ENCODE measurements around the gene AP3B1. TPM values are rescaled to one million over a fixed set of nuclear protein-coding genes. Genes with fewer than 3 reads are reported as not detected.
"Not testable (repeated sequence)": the region's sequence is repeated elsewhere in the genome, so short reads cannot be mapped to it uniquely, and the experiment has no call there.

Gene AP3B1
- total and polyA plus RNA-seq, 4 donors, result 24.7 to 46.4 (median 35.9) TPM

DNA sequence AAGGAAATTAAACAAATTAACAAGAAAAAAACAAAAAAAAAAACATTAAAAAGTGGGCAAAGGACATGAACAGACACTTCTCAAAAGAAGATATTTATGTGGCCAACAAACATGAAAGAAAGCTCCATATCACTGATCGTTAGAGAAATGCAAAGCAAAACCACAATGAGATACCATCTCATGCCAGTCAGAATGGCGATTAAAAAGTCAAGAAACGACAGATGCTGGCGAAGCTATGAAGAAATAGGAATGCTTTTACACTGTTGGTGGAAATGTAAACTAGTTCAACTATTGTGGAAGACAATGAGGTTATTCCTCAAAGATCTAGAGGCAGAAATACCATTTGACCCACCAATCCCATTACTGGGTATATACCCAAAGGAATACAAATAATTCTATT, 223.8 kb downstream of the AP3B1 start:
- not testable (repeated sequence) for H3K4me1 ChIP-seq (ENCODE audit: control insufficient read depth, insufficient read depth, low read length); H3K4me3 ChIP-seq (ENCODE audit: low read depth, low read length); H3K9me3 ChIP-seq (ENCODE audit: control insufficient read depth, insufficient read depth, low read length); H3K27ac ChIP-seq (ENCODE audit: low read depth, low read length); H3K36me3 ChIP-seq (ENCODE audit: control insufficient read depth, insufficient read depth, low read length); H3K27me3 ChIP-seq (ENCODE audit: control insufficient read depth, insufficient read depth, low read length); DNase-seq (ENCODE audit: low read depth in 4 of 6, low spot score in 6 of 6)
- WGBS (ENCODE audit: insufficient coverage), result 100% methylated on average over 1 of the region's 4 CpGs

DNA sequence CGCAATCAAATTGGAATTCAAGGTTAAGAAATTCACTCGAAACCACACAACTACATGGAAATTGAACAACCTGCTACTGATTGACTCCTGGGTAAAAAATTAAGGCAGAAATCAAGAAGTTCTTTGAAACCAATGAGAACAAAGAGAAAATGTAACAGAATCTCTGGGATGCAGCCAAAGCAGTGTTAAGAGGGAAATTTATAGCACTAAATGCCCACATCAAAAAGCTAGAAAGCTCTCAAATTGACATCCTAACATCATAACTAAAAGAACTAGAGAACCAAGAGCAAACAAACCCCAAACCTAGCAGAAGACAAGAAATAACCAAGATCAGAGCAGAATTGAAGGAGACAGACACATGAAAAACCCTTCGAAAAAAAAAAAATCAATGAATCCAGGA, 226.9 kb downstream of the AP3B1 start:
- not testable (repeated sequence) for DNase-seq (ENCODE audit: low read depth in 4 of 6, low spot score in 6 of 6)

DNA sequence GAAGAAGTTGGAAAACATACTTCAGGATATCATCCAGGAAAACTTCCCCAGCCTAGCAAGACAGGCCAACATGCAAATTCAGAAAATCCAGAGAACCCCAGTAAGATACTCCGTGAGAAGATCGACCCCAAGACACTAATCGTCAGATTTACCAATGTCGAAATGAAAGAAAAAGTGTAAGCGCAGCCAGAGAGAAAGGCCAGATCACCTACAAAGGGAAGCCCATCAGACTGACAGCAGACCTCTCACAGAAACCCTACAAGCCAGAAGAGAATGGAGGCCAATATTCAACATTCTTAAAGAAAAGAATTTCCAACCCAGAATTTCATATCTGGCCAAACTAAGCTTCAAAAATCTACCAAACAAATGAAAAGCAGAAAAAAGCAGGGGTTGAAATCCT, 227.8 kb downstream of the AP3B1 start:
- WGBS (ENCODE audit: insufficient coverage), result 100% methylated on average over 4 of the region's 5 CpGs

More for the DNA sequence above, 226.9 kb downstream of the AP3B1 start:
- not testable (repeated sequence) for H3K9me3 ChIP-seq (ENCODE audit: control insufficient read depth, insufficient read depth, low read length); H3K4me1 ChIP-seq (ENCODE audit: control insufficient read depth, insufficient read depth, low read length); H3K27me3 ChIP-seq (ENCODE audit: control insufficient read depth, insufficient read depth, low read length); H3K4me3 ChIP-seq (ENCODE audit: low read depth, low read length); H3K27ac ChIP-seq (ENCODE audit: low read depth, low read length); H3K36me3 ChIP-seq (ENCODE audit: control insufficient read depth, insufficient read depth, low read length)
- no CpG with 5 or more reads among the region's 3 CpGs for WGBS (ENCODE audit: insufficient coverage)

DNA sequence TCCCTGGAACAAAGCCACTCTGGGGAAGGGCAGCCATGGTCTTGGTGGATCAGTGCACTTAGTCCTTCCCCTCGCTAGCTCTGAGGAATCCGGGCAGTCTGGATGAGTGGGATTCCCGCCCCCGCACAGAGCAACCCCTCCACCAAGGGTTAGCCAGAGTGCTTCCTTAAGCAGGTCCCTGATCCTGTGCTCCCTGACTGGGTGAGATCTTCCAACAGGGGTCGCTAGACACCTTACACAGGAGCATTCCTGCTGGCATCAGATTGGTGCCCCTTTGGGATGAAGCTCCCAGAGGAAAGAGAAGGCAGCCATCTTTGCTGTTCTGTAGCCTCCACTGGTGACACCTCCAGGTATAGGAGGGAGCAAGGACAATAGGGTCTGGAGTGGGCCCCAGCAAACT, 228.8 kb downstream of the AP3B1 start:
- H3K36me3 ChIP-seq (ENCODE audit: control insufficient read depth, insufficient read depth, low read length), result no peaks in the 10 kb centered on the region
- no peaks in the 10 kb centered on the region for H3K4me1 ChIP-seq (ENCODE audit: control insufficient read depth, insufficient read depth, low read length)
- H3K27me3 ChIP-seq (ENCODE audit: control insufficient read depth, insufficient read depth, low read length), result no peaks in the 10 kb centered on the region
- peaks cover 4% of the 10 kb centered on the region for H3K9me3 ChIP-seq (ENCODE audit: control insufficient read depth, insufficient read depth, low read length)
- no peak for DNase-seq (ENCODE audit: low read depth in 4 of 6, low spot score in 6 of 6)
- no peak overlapping the region for H3K4me3 ChIP-seq (ENCODE audit: low read depth, low read length)
- WGBS (ENCODE audit: insufficient coverage), result 96% methylated on average over 5 of the region's 5 CpGs
- H3K27ac ChIP-seq (ENCODE audit: low read depth, low read length), result no peak overlapping the region

More for the DNA sequence above, 227.8 kb downstream of the AP3B1 start:
- not testable (repeated sequence) for H3K9me3 ChIP-seq (ENCODE audit: control insufficient read depth, insufficient read depth, low read length); H3K27me3 ChIP-seq (ENCODE audit: control insufficient read depth, insufficient read depth, low read length); H3K4me1 ChIP-seq (ENCODE audit: control insufficient read depth, insufficient read depth, low read length); H3K4me3 ChIP-seq (ENCODE audit: low read depth, low read length); H3K36me3 ChIP-seq (ENCODE audit: control insufficient read depth, insufficient read depth, low read length); DNase-seq (ENCODE audit: low read depth in 4 of 6, low spot score in 6 of 6); H3K27ac ChIP-seq (ENCODE audit: low read depth, low read length)

GRCh38 chr5:78064941-78065472, 229.5 kb downstream of the AP3B1 start:
- Histone ChIP-seq H3K27ac (ENCODE audit: low read depth, low read length) (no peak overlapping the region), H3K9me3 (ENCODE audit: control insufficient read depth, insufficient read depth, low read length) (peaks cover 2% of the 10 kb centered on the region), H3K4me1 (ENCODE audit: control insufficient read depth, insufficient read depth, low read length) (no peaks in the 10 kb centered on the region), H3K36me3 (ENCODE audit: control insufficient read depth, insufficient read depth, low read length) (no peaks in the 10 kb centered on the region), H3K4me3 (ENCODE audit: low read depth, low read length) (no peak overlapping the region), H3K27me3 (ENCODE audit: control insufficient read depth, insufficient read depth, low read length) (no peaks in the 10 kb centered on the region)
- whole genome bisulfite sequencing (ENCODE audit: insufficient coverage), result 91% methylated on average over 10 of the region's 12 CpGs
- DNase-seq (ENCODE audit: low read depth in 4 of 6, low spot score in 6 of 6), result no peak

- DNase-seq (ENCODE audit: low read depth in 4 of 6, low spot score in 6 of 6), result no peak
- no CpG with 5 or more reads among the region's 2 CpGs for WGBS (ENCODE audit: insufficient coverage)
- H3K4me3 ChIP-seq (ENCODE audit: low read depth, low read length), result no peak overlapping the region
- H3K36me3 ChIP-seq (ENCODE audit: control insufficient read depth, insufficient read depth, low read length), result no peaks in the 10 kb centered on the region
- no peak overlapping the region for H3K27ac ChIP-seq (ENCODE audit: low read depth, low read length)
- H3K4me1 ChIP-seq (ENCODE audit: control insufficient read depth, insufficient read depth, low read length), result no peaks in the 10 kb centered on the region
- H3K27me3 ChIP-seq (ENCODE audit: control insufficient read depth, insufficient read depth, low read length), result no peaks in the 10 kb centered on the region
- peaks cover 2% of the 10 kb centered on the region for H3K9me3 ChIP-seq (ENCODE audit: control insufficient read depth, insufficient read depth, low read length)
Observed at GRCh38 chr5:78063495-78063894, 231.0 kb downstream of the AP3B1 start.

GRCh38 chr5:78062645-78063044, 231.9 kb downstream of the AP3B1 start:
- DNase-seq (ENCODE audit: low read depth in 4 of 6, low spot score in 6 of 6), result no peak
- H3K4me1 ChIP-seq (ENCODE audit: control insufficient read depth, insufficient read depth, low read length), result no peaks in the 10 kb centered on the region
- no peaks in the 10 kb centered on the region for H3K27me3 ChIP-seq (ENCODE audit: control insufficient read depth, insufficient read depth, low read length)
- H3K36me3 ChIP-seq (ENCODE audit: control insufficient read depth, insufficient read depth, low read length), result no peaks in the 10 kb centered on the region
- H3K4me3 ChIP-seq (ENCODE audit: low read depth, low read length), result no peak overlapping the region
- no peak overlapping the region for H3K27ac ChIP-seq (ENCODE audit: low read depth, low read length)
- peaks cover 2% of the 10 kb centered on the region for H3K9me3 ChIP-seq (ENCODE audit: control insufficient read depth, insufficient read depth, low read length)
- no CpG with 5 or more reads among the region's 4 CpGs for WGBS (ENCODE audit: insufficient coverage)

DNA sequence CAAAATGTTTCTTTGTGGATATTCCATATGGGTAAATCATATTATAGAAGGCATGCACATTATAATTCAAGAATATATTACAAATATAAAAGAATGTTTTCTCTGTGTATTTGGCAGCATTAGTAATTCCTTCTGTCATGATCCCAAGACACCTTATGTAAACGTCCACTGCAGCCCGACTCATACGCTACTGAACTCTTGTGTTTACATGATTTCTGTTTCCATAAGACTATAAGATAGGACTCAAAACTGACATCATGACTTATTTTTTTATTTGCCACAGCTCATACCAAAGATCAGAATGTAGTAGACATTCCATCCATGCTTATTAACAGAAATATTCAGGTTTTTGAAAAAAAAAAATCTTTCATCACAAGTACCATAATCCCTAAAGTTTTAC, 234.1 kb downstream of the AP3B1 start:
- Histone ChIP-seq H3K36me3 (ENCODE audit: control insufficient read depth, insufficient read depth, low read length) (no peaks in the 10 kb centered on the region), H3K27me3 (ENCODE audit: control insufficient read depth, insufficient read depth, low read length) (no peaks in the 10 kb centered on the region), H3K4me3 (ENCODE audit: low read depth, low read length) (no peak overlapping the region), H3K4me1 (ENCODE audit: control insufficient read depth, insufficient read depth, low read length) (no peaks in the 10 kb centered on the region), H3K27ac (ENCODE audit: low read depth, low read length) (no peak overlapping the region), H3K9me3 (ENCODE audit: control insufficient read depth, insufficient read depth, low read length) (no peaks in the 10 kb centered on the region)
- WGBS (ENCODE audit: insufficient coverage), result no CpG with 5 or more reads among the region's 3 CpGs
- DNase-seq (ENCODE audit: low read depth in 4 of 6, low spot score in 6 of 6), result no peak

DNA sequence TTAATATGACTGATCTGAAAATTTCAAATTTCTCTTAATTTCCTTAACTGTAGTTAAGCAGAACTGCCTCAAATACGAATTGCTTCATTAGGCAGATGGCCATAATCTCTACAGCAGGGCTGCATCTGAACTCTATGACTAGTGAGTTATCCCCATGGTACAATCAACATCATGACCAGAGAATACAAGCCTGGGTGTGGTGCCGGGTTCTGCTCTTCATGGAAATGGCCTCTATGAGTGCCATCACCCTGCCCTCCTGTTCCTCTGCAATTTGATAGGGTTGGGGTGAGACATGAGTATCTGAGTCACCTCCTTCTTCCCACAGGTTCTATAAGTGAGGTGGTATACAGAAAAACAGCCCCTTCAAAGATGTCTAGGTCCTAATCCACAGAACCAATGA, 235.9 kb downstream of the AP3B1 start:
- 100% methylated on average over 1 of the region's 2 CpGs for WGBS (ENCODE audit: insufficient coverage)
- H3K27ac ChIP-seq (ENCODE audit: low read depth, low read length), result no peak overlapping the region
- H3K4me3 ChIP-seq (ENCODE audit: low read depth, low read length), result no peak overlapping the region
- H3K9me3 ChIP-seq (ENCODE audit: control insufficient read depth, insufficient read depth, low read length), result no peaks in the 10 kb centered on the region
- H3K4me1 ChIP-seq (ENCODE audit: control insufficient read depth, insufficient read depth, low read length), result no peaks in the 10 kb centered on the region
- no peaks in the 10 kb centered on the region for H3K36me3 ChIP-seq (ENCODE audit: control insufficient read depth, insufficient read depth, low read length)
- H3K27me3 ChIP-seq (ENCODE audit: control insufficient read depth, insufficient read depth, low read length), result no peaks in the 10 kb centered on the region
- DNase-seq (ENCODE audit: low read depth in 4 of 6, low spot score in 6 of 6), result no peak

GRCh38 chr5:78056901-78057514, 237.5 kb downstream of the AP3B1 start:
- Histone ChIP-seq H3K4me1 (ENCODE audit: control insufficient read depth, insufficient read depth, low read length) (no peaks in the 10 kb centered on the region), H3K4me3 (ENCODE audit: low read depth, low read length) (no peak overlapping the region), H3K9me3 (ENCODE audit: control insufficient read depth, insufficient read depth, low read length) (no peaks in the 10 kb centered on the region), H3K27ac (ENCODE audit: low read depth, low read length) (no peak overlapping the region), H3K36me3 (ENCODE audit: control insufficient read depth, insufficient read depth, low read length) (no peaks in the 10 kb centered on the region), H3K27me3 (ENCODE audit: control insufficient read depth, insufficient read depth, low read length) (no peaks in the 10 kb centered on the region)
- WGBS (ENCODE audit: insufficient coverage), result 83% methylated on average over 4 of the region's 9 CpGs
- no peak for DNase-seq (ENCODE audit: low read depth in 4 of 6, low spot score in 6 of 6)

Data from spinal cord (tissue), 10 donors.